Measurements from ENCODE around the gene AKR1A1. TPM values are rescaled to one million over a fixed set of nuclear protein-coding genes. Genes with fewer than 3 reads are reported as not detected.
A peak's percentile ranks its signal among the peaks of the same experiment; 100 is the strongest.

The AKR1A1 gene
- total RNA-seq, 1 donor from 2014 or later = 177 TPM

DNA sequence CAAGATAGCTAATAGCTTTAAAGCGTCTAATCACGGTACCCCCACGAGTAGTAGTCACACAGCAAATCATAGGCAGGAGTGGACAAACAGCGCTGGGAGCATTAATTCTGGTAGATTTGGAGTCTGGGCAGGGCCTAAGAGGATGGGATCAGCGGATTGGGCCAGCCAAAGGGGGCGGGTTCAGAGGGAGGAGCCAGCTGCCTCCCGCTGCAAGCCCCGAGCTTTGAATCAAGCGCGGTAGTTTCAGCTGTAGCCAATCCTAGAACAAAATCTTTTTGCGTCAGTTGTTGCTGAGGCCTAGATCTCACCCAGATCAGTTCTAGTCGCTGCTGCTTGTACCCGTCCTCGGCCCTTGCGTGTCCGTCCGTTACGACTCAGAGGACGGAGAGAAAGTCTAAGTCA lies 32.6 kb downstream of the AKR1A1 start:
- no peaks in the 10 kb centered on the region for H3K27me3 Mint-ChIP-seq (ENCODE audit: low read depth)
- peaks cover 18% of the 10 kb centered on the region for H3K4me1 Mint-ChIP-seq
- no peaks in the 10 kb centered on the region for H3K9me3 Mint-ChIP-seq
- H3K36me3 Mint-ChIP-seq = no peaks in the 10 kb centered on the region
- peak; percentile 87 to 92 for DNase-seq (ENCODE audit: low spot score in 2 of 2, unreplicated experiment in 2 of 2)
- TF ChIP-seq, protein P1, sequence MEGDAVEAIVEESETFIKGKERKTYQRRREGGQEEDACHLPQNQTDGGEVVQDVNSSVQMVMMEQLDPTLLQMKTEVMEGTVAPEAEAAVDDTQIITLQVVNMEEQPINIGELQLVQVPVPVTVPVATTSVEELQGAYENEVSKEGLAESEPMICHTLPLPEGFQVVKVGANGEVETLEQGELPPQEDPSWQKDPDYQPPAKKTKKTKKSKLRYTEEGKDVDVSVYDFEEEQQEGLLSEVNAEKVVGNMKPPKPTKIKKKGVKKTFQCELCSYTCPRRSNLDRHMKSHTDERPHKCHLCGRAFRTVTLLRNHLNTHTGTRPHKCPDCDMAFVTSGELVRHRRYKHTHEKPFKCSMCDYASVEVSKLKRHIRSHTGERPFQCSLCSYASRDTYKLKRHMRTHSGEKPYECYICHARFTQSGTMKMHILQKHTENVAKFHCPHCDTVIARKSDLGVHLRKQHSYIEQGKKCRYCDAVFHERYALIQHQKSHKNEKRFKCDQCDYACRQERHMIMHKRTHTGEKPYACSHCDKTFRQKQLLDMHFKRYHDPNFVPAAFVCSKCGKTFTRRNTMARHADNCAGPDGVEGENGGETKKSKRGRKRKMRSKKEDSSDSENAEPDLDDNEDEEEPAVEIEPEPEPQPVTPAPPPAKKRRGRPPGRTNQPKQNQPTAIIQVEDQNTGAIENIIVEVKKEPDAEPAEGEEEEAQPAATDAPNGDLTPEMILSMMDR (IDR thresholded peaks at IDR 0.05; ENCODE audit: unreplicated experiment) = no peak
- H3K27ac Mint-ChIP-seq = peak overlapping the region; percentile 97
- H3K4me3 Mint-ChIP-seq = peak overlapping the region; percentile 93

DNA sequence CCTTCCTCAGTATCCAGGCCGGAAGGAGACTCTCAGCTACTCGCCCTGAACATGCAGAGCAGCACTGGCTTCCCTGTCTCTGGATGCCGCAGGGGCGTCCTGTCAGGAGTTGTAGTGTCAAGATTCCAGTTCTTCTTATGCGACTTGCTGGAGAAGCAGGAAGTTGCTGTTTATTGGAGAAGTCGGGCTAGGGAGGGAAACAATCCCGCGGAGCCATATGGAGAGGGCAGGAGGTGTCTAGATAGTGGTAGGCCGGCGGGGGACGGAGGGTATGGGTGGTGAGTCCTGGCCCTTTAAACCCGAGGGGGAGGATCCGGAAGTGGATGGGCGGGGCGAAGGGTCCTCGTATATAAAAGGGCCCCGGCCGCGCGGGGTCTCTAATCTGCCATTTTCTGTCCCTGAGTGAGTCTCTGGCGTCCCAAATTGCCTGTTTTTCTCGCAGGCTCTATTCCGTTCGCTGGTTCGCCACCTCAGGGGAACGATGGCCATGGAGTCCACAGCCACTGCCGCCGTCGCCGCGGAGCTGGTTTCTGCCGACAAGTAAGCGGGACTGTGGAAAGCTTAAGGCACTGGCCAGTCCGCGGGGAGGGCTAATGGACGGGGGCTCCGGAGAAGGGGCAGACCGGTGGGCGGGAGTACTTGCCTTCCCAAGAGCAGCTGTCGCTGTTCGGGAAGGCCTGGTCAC lies 33.2 kb downstream of the AKR1A1 start, which contains the start of gene NASP:
Gene NASP, plus strand, starts transcription at position 376 of the 685 bp plus-strand sequence. Its CDS starts 106 bp downstream, at position 482.
- H3K27me3 Mint-ChIP-seq (ENCODE audit: low read depth) = no peaks in the 10 kb centered on the region
- H3K9me3 Mint-ChIP-seq = no peaks in the 10 kb centered on the region
- H3K4me1 Mint-ChIP-seq = peaks cover 18% of the 10 kb centered on the region
- DNase-seq (ENCODE audit: low spot score in 2 of 2, unreplicated experiment in 2 of 2) = peak; percentile 79 to 95
- no peaks in the 10 kb centered on the region for H3K36me3 Mint-ChIP-seq
- TF ChIP-seq, protein P1 (IDR thresholded peaks at IDR 0.05; ENCODE audit: unreplicated experiment) = no peak
- H3K4me3 Mint-ChIP-seq = peak within 1 kb of the TSS; percentile 93
- H3K27ac Mint-ChIP-seq = peak within 1 kb of the TSS; percentile 98

- Mint-ChIP-seq H3K36me3 (no peaks in the 10 kb centered on the region), H3K27me3 (ENCODE audit: low read depth) (no peaks in the 10 kb centered on the region), H3K9me3 (no peaks in the 10 kb centered on the region), H3K27ac (peak overlapping the region; percentile 98), H3K4me1 (peaks cover 18% of the 10 kb centered on the region), H3K4me3 (peak overlapping the region; percentile 93)
- peak; percentile 89 to 95 for DNase-seq (ENCODE audit: low spot score in 2 of 2, unreplicated experiment in 2 of 2)
- TF ChIP-seq, protein P1 (IDR thresholded peaks at IDR 0.05; ENCODE audit: unreplicated experiment) = no peak
Observed at GRCh38 chr1:45584351-45585109, 33.9 kb downstream of the AKR1A1 start.

DNA sequence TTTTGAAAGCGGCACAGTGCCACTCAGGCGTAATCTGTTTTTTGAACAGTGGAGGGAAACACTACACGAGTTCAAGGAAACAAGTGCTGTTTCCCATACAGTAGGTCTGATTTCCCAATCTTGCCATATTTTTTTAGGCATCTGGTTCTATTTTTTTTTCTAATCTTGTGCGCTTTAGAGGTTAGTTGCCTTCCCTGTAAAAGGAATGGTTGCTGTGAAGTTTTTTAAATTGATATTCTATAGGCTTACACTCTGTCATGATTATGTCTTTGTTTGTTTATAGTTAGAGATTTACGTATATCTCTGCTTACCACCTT lies 34.4 kb downstream of the AKR1A1 start:
- Mint-ChIP-seq H3K27me3 (ENCODE audit: low read depth) (no peaks in the 10 kb centered on the region), H3K4me3 (peak overlapping the region; percentile 93), H3K9me3 (no peaks in the 10 kb centered on the region), H3K4me1 (peaks cover 18% of the 10 kb centered on the region), H3K27ac (peak overlapping the region; percentile 98), H3K36me3 (no peaks in the 10 kb centered on the region)
- no peak for DNase-seq (ENCODE audit: low spot score in 2 of 2, unreplicated experiment in 2 of 2)
- TF ChIP-seq, protein P1 (IDR thresholded peaks at IDR 0.05; ENCODE audit: unreplicated experiment) = no peak

- H3K27me3 Mint-ChIP-seq (ENCODE audit: low read depth) = no peaks in the 10 kb centered on the region
- H3K4me3 Mint-ChIP-seq = peak overlapping the region; percentile 93
- DNase-seq (ENCODE audit: low spot score in 2 of 2, unreplicated experiment in 2 of 2) = no peak
- peaks cover 18% of the 10 kb centered on the region for H3K4me1 Mint-ChIP-seq
- peak overlapping the region; percentile 98 for H3K27ac Mint-ChIP-seq
- no peaks in the 10 kb centered on the region for H3K9me3 Mint-ChIP-seq
- TF ChIP-seq, protein P1 (IDR thresholded peaks at IDR 0.05; ENCODE audit: unreplicated experiment) = no peak
- no peaks in the 10 kb centered on the region for H3K36me3 Mint-ChIP-seq
Observed at GRCh38 chr1:45585496-45586075, 35.0 kb downstream of the AKR1A1 start.
